T-helper 1 cell treated with Interleukin-12 subunit alpha and Interleukin-12 subunit beta and Interleukin-4 antibody, amounts not matched to agents 30 μg/mL and 1 μg/mL, for 36 hours (primary cell): ENCODE measurements around the gene ALDH9A1.
"Not testable (repeated sequence)": the region's sequence is repeated elsewhere in the genome, so short reads cannot be mapped to it uniquely, and the experiment has no call there.

ENCODE experiments used
- H3K27ac Mint-ChIP-seq: one replicate; pipeline ENCODE4 v1.8.0; 2021; ENCODE audit warnings: mild to moderate bottlenecking, mixed read lengths
- H3K27me3 Mint-ChIP-seq: one replicate; pipeline ENCODE4 v1.8.0; 2021; ENCODE audit warnings: low read depth, mixed read lengths
- H3K36me3 Mint-ChIP-seq: one replicate; pipeline ENCODE4 v1.8.0; 2021; ENCODE audit warnings: low read depth, mixed read lengths
- H3K4me1 Mint-ChIP-seq: one replicate; pipeline ENCODE4 v1.8.0; 2021; ENCODE audit warnings: low read depth, mixed read lengths
- H3K4me3 Mint-ChIP-seq: one replicate; pipeline ENCODE4 v1.8.0; 2021; ENCODE audit warnings: mild to moderate bottlenecking, moderate library complexity, mixed read lengths
- H3K9me3 Mint-ChIP-seq: one replicate; pipeline ENCODE4 v1.8.0; 2021; ENCODE audit warnings: mixed read lengths

ALDH9A1 gene

GRCh38 chr1:165675794-165676193, 22.6 kb downstream of the ALDH9A1 start:
- Mint-ChIP-seq H3K4me3 (no peak overlapping the region), H3K27me3 (no peaks in the 10 kb centered on the region), H3K27ac (no peak overlapping the region), H3K36me3 (peaks cover 54% of the 10 kb centered on the region), H3K9me3 (no peaks in the 10 kb centered on the region), H3K4me1 (peaks cover 21% of the 10 kb centered on the region)

GRCh38 chr1:165674599-165674998, 23.8 kb downstream of the ALDH9A1 start:
- Mint-ChIP-seq H3K36me3 (peaks cover 54% of the 10 kb centered on the region), H3K4me1 (peaks cover 19% of the 10 kb centered on the region), H3K9me3 (no peaks in the 10 kb centered on the region)

GRCh38 chr1:165671526-165671925, 26.8 kb downstream of the ALDH9A1 start:
- no peak overlapping the region for H3K27ac Mint-ChIP-seq
- peaks cover 59% of the 10 kb centered on the region for H3K36me3 Mint-ChIP-seq
- no peaks in the 10 kb centered on the region for H3K27me3 Mint-ChIP-seq
- H3K4me1 Mint-ChIP-seq = peaks cover 6% of the 10 kb centered on the region
- no peaks in the 10 kb centered on the region for H3K9me3 Mint-ChIP-seq
- H3K4me3 Mint-ChIP-seq = no peak overlapping the region

More at GRCh38 chr1:165674599-165674998, 23.8 kb downstream of the ALDH9A1 start:
- Mint-ChIP-seq H3K27ac (no peak overlapping the region), H3K4me3 (no peak overlapping the region), H3K27me3 (no peaks in the 10 kb centered on the region)

GRCh38 chr1:165668184-165668583, 30.2 kb downstream of the ALDH9A1 start:
- Mint-ChIP-seq H3K27ac (no peak overlapping the region), H3K9me3 (no peaks in the 10 kb centered on the region), H3K4me1 (peaks cover 1% of the 10 kb centered on the region), H3K27me3 (no peaks in the 10 kb centered on the region), H3K4me3 (no peak overlapping the region), H3K36me3 (peaks cover 70% of the 10 kb centered on the region)

- Mint-ChIP-seq H3K9me3 (no peaks in the 10 kb centered on the region), H3K27me3 (no peaks in the 10 kb centered on the region), H3K4me1 (no peaks in the 10 kb centered on the region), H3K27ac (no peak overlapping the region), H3K4me3 (no peak overlapping the region), H3K36me3 (peaks cover 68% of the 10 kb centered on the region)
Measured at GRCh38 chr1:165666152-165666825, 32.1 kb downstream of the ALDH9A1 start.

GRCh38 chr1:165662186-165662585, 36.2 kb downstream of the ALDH9A1 start:
- no peaks in the 10 kb centered on the region for H3K9me3 Mint-ChIP-seq
- H3K36me3 Mint-ChIP-seq = peaks cover 48% of the 10 kb centered on the region
- no peaks in the 10 kb centered on the region for H3K4me1 Mint-ChIP-seq
- H3K4me3 Mint-ChIP-seq = no peak overlapping the region
- no peaks in the 10 kb centered on the region for H3K27me3 Mint-ChIP-seq
- H3K27ac Mint-ChIP-seq = no peak overlapping the region

GRCh38 chr1:165661703-165662102, 36.7 kb downstream of the ALDH9A1 start:
- no peaks in the 10 kb centered on the region for H3K9me3 Mint-ChIP-seq
- peaks cover 44% of the 10 kb centered on the region for H3K36me3 Mint-ChIP-seq

GRCh38 chr1:165659581-165659895, 38.8 kb downstream of the ALDH9A1 start:
- no peak overlapping the region for H3K4me3 Mint-ChIP-seq
- H3K27me3 Mint-ChIP-seq = no peaks in the 10 kb centered on the region
- no peaks in the 10 kb centered on the region for H3K9me3 Mint-ChIP-seq
- no peaks in the 10 kb centered on the region for H3K4me1 Mint-ChIP-seq
- peaks cover 25% of the 10 kb centered on the region for H3K36me3 Mint-ChIP-seq
- no peak overlapping the region for H3K27ac Mint-ChIP-seq

More at GRCh38 chr1:165661703-165662102, 36.7 kb downstream of the ALDH9A1 start:
- H3K4me1 Mint-ChIP-seq = no peaks in the 10 kb centered on the region
- H3K27ac Mint-ChIP-seq = no peak overlapping the region
- H3K27me3 Mint-ChIP-seq = no peaks in the 10 kb centered on the region
- H3K4me3 Mint-ChIP-seq = no peak overlapping the region

- peaks cover 24% of the 10 kb centered on the region for H3K36me3 Mint-ChIP-seq
Measured at GRCh38 chr1:165658766-165659580, 39.4 kb downstream of the ALDH9A1 start.

GRCh38 chr1:165650981-165651625, 47.3 kb downstream of the ALDH9A1 start:
- H3K9me3 Mint-ChIP-seq = no peaks in the 10 kb centered on the region
- no peak overlapping the region for H3K4me3 Mint-ChIP-seq
- peaks cover 11% of the 10 kb centered on the region for H3K36me3 Mint-ChIP-seq
- peaks cover 7% of the 10 kb centered on the region for H3K4me1 Mint-ChIP-seq
- H3K27me3 Mint-ChIP-seq = no peaks in the 10 kb centered on the region
- H3K27ac Mint-ChIP-seq = no peak overlapping the region

More at GRCh38 chr1:165658766-165659580, 39.4 kb downstream of the ALDH9A1 start:
- not testable (repeated sequence) for H3K4me3 Mint-ChIP-seq, H3K4me1 Mint-ChIP-seq, H3K27me3 Mint-ChIP-seq, H3K9me3 Mint-ChIP-seq, H3K27ac Mint-ChIP-seq

- Mint-ChIP-seq H3K36me3 (peaks cover 13% of the 10 kb centered on the region), H3K27ac (no peak overlapping the region), H3K4me1 (peaks cover 13% of the 10 kb centered on the region), H3K9me3 (no peaks in the 10 kb centered on the region), H3K27me3 (no peaks in the 10 kb centered on the region), H3K4me3 (no peak overlapping the region)
Measured at GRCh38 chr1:165648919-165649572, 49.3 kb downstream of the ALDH9A1 start.

GRCh38 chr1:165647970-165648369, 50.4 kb downstream of the ALDH9A1 start:
- H3K4me1 Mint-ChIP-seq = peaks cover 13% of the 10 kb centered on the region
- no peak overlapping the region for H3K27ac Mint-ChIP-seq
- H3K9me3 Mint-ChIP-seq = no peaks in the 10 kb centered on the region
- no peaks in the 10 kb centered on the region for H3K27me3 Mint-ChIP-seq
- peaks cover 8% of the 10 kb centered on the region for H3K36me3 Mint-ChIP-seq
- H3K4me3 Mint-ChIP-seq = no peak overlapping the region

- H3K4me1 Mint-ChIP-seq = peaks cover 13% of the 10 kb centered on the region
- peaks cover 7% of the 10 kb centered on the region for H3K36me3 Mint-ChIP-seq
- H3K27me3 Mint-ChIP-seq = no peaks in the 10 kb centered on the region
- no peak overlapping the region for H3K27ac Mint-ChIP-seq
- no peaks in the 10 kb centered on the region for H3K9me3 Mint-ChIP-seq
- no peak overlapping the region for H3K4me3 Mint-ChIP-seq
Measured at GRCh38 chr1:165647517-165647916, 50.8 kb downstream of the ALDH9A1 start.

GRCh38 chr1:165645654-165646366, 52.6 kb downstream of the ALDH9A1 start:
- no peak overlapping the region for H3K27ac Mint-ChIP-seq
- no peaks in the 10 kb centered on the region for H3K9me3 Mint-ChIP-seq
- no peaks in the 10 kb centered on the region for H3K27me3 Mint-ChIP-seq
- H3K4me3 Mint-ChIP-seq = no peak overlapping the region
- peaks cover 16% of the 10 kb centered on the region for H3K4me1 Mint-ChIP-seq
- peaks cover 3% of the 10 kb centered on the region for H3K36me3 Mint-ChIP-seq
